Right atrium auricular region (tissue), 2 donors: ENCODE measurements around the gene TRHDE. TPM values are rescaled to one million over a fixed set of nuclear protein-coding genes. Genes with fewer than 3 reads are reported as not detected.

Experiments
- DNase-seq: peaks from one replicate; pipeline ENCODE4 v3.0.0-alpha.2; 2019; ENCODE audit warnings: low spot score
- H3K27ac ChIP-seq, 2 donors: fragments of 200-600 bp; sonication (generic); 1 replicate in 1 of 2; 2 replicates in 1 of 2; pipeline ENCODE4 v1.5.1; 2016 to 2019
- H3K27me3 ChIP-seq, 2 donors: fragments of 200-600 bp; sonication (generic); one replicate each; pipeline versions ENCODE4 v1.5.1 to v1.6.0; 2017 to 2019
- H3K36me3 ChIP-seq: fragments of 200-600 bp; sonication (generic); one replicate; pipeline ENCODE4 v1.5.1; 2016
- H3K4me1 ChIP-seq, 2 donors: fragments of 200-600 bp; sonication (generic); one replicate each; pipeline versions ENCODE4 v1.5.1 to v1.6.0; 2017 to 2019
- H3K4me3 ChIP-seq, 2 donors: fragments of 200-600 bp; sonication (generic); 1 replicate in 1 of 2; 2 replicates in 1 of 2; pipeline ENCODE4 v1.5.1; 2017 to 2019; ENCODE audit warnings: mild to moderate bottlenecking in 1 of 2, moderate library complexity in 1 of 2
- H3K9me3 ChIP-seq, 2 donors: fragments of 200-600 bp; sonication (generic); one replicate each; pipeline ENCODE4 v1.5.1; 2019
- CTCF ChIP-seq, 2 donors: fragments of 200-600 bp; sonication (generic); IDR thresholded peaks; one replicate each; pipeline ENCODE4 v1.5.1; 2019; ENCODE audit warnings: antibody characterized with exemption in 2 of 2
- total RNA-seq, 2 donors: library from RNA; depleted of rRNA; stranded (reverse); fragments of >200 nt; gene quantifications; one replicate each; pipeline ENCODE4 v1.1.0, GENCODE V29; 2016

Gene TRHDE
- 1 to 10 TPM in 1 of 2 donors, under 1 TPM in 1; 0.37 to 3.4 TPM for total RNA-seq

- Histone ChIP-seq H3K27ac (peak within 1 kb of the TSS; percentile 46 to 52), H3K4me3 (peak within 1 kb of the TSS; percentile 31 to 51), H3K36me3 (no peaks in the 10 kb centered on the region), H3K27me3 (peaks cover 10 to 14% of the 10 kb centered on the region in 2 donors), H3K9me3 (no peaks in the 10 kb centered on the region), H3K4me1 (peaks cover 0 to 25% of the 10 kb centered on the region in 2 donors)
- TF ChIP-seq CTCF (IDR thresholded peaks at IDR 0.05), result no peak
- peak; percentile 59 for DNase-seq
These were observed at the start of gene TRHDE for GRCh38 chr12:72272091-72272661. TRHDE (plus strand) TSS chr12:72272370; CDS start chr12:72272644, 274 bp downstream.

- H3K4me1 ChIP-seq, result no peaks in the 10 kb centered on the region
- H3K36me3 ChIP-seq, result no peaks in the 10 kb centered on the region
- H3K9me3 ChIP-seq, result no peaks in the 10 kb centered on the region
- TF ChIP-seq CTCF (IDR thresholded peaks at IDR 0.05), result no peak
- H3K27me3 ChIP-seq, result no peaks in the 10 kb centered on the region
- H3K27ac ChIP-seq, result no peak overlapping the region
- DNase-seq, result no peak
- H3K4me3 ChIP-seq, result no peak overlapping the region
These were observed 45.7 kb upstream of the TRHDE start for GRCh38 chr12:72226510-72226909.

DNA sequence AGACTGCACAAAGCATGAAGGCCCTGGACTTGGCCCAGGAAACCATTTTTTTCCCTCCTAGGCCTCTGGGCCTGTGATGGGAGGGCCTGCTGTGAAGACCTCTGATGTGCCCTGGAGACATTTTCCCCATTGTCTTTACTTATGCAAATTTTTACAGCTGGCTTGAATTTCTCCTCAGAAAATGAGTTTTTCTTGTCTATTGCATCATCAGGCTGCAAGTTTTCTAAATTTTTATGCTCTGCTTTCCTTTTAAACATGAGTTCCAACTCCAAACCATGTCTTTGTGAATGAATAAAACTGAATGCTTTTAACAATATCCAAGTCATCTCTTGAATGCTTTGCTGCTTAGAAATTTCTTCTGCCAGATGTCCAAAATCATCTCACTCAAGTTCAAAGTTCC is 43.7 kb upstream of the TRHDE start:
- Histone ChIP-seq H3K27ac (no peak overlapping the region), H3K4me3 (no peak overlapping the region), H3K27me3 (no peaks in the 10 kb centered on the region), H3K36me3 (no peaks in the 10 kb centered on the region), H3K4me1 (no peaks in the 10 kb centered on the region), H3K9me3 (no peaks in the 10 kb centered on the region)
- no peak for TF ChIP-seq CTCF (IDR thresholded peaks at IDR 0.05)
- DNase-seq, result no peak

DNA sequence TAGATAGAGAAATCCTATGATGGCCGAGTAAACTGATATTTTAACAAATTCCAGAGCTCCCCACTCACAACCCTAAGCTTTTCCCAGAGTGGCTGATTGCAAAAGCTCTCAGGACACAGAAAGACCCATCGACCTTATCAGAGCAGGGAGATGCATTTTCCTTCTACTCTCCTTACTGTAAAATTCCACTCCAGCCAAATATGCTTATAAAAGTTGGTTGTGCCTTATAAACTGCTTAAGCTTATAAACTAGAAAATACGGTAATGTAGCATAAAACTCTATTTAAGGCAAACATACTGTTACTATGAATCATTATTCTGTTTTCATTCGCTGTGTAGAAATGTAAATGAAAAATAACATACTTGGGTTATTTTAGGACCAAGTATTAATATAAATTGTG is 41.6 kb upstream of the TRHDE start:
- Histone ChIP-seq H3K4me1 (no peaks in the 10 kb centered on the region), H3K36me3 (no peaks in the 10 kb centered on the region), H3K27me3 (no peaks in the 10 kb centered on the region), H3K27ac (no peak overlapping the region), H3K9me3 (no peaks in the 10 kb centered on the region), H3K4me3 (no peak overlapping the region)
- no peak for DNase-seq
- no peak for TF ChIP-seq CTCF (IDR thresholded peaks at IDR 0.05)

- Histone ChIP-seq H3K36me3 (no peaks in the 10 kb centered on the region), H3K27ac (no peak overlapping the region), H3K9me3 (no peaks in the 10 kb centered on the region), H3K27me3 (no peaks in the 10 kb centered on the region), H3K4me3 (no peak overlapping the region), H3K4me1 (no peaks in the 10 kb centered on the region)
- no peak for TF ChIP-seq CTCF (IDR thresholded peaks at IDR 0.05)
- no peak for DNase-seq
These were observed 37.3 kb upstream of the TRHDE start for GRCh38 chr12:72234886-72235285.
